Calu3 (cell line): Measurements from ENCODE around the gene SNRPN. TPM values are rescaled to one million over a fixed set of nuclear protein-coding genes. Genes with fewer than 3 reads are reported as not detected.

ENCODE experiments used
- BruUV-seq: library from RNA; stranded (reverse); fragments of 400-500 nt; replicated peaks from 2 replicates; lab custom pipeline; 2021; lab: Mats Ljungman, UMichigan
- CTCF ChIA-PET: fragments of 300-600 bp; sonication (Branson Sonifier 250); formaldehyde crosslinking; loops from one replicate; lab custom pipeline; 2022; ENCODE audit warnings: antibody characterized with exemption; lab: Charles Lee
- DNase-seq: peaks from one replicate; pipeline ENCODE4 v3.0.0; 2022
- H3K27ac Mint-ChIP-seq: one replicate; pipeline ENCODE4 v1.8.0; 2022; ENCODE audit warnings: mixed read lengths; ENCODE audit not compliant: unreplicated experiment
- H3K27me3 Mint-ChIP-seq: one replicate; pipeline ENCODE4 v1.8.0; 2022; ENCODE audit warnings: mixed read lengths; ENCODE audit not compliant: unreplicated experiment
- H3K36me3 Mint-ChIP-seq: one replicate; pipeline ENCODE4 v1.8.0; 2022; ENCODE audit warnings: mild to moderate bottlenecking, moderate library complexity, mixed read lengths; ENCODE audit not compliant: insufficient read depth, unreplicated experiment
- H3K4me1 Mint-ChIP-seq: one replicate; pipeline ENCODE4 v1.8.0; 2022; ENCODE audit warnings: mild to moderate bottlenecking, low read depth, mixed read lengths; ENCODE audit not compliant: unreplicated experiment
- H3K4me3 Mint-ChIP-seq: one replicate; pipeline ENCODE4 v1.8.0; 2022; ENCODE audit warnings: mild to moderate bottlenecking, low read depth, moderate library complexity, mixed read lengths; ENCODE audit not compliant: unreplicated experiment
- H3K9me3 Mint-ChIP-seq: one replicate; pipeline ENCODE4 v1.8.0; 2022; ENCODE audit warnings: low read depth, mixed read lengths; ENCODE audit not compliant: unreplicated experiment
- intact Hi-C: fragments of 100-400 bp; cut with micrococcal nuclease; formaldehyde crosslinking; loops from one replicate; pipeline ENCODE4 v1.10.0; 2022; ENCODE audit not compliant: unreplicated experiment
- total RNA-seq: library from RNA; stranded (reverse); gene quantifications from 2 replicates; pipeline ENCODE4 v1.2.3, GENCODE V29; 2022
- TF ChIP-seq, protein P1 (sequence below): fragments of 200-600 bp; IDR thresholded peaks from one replicate; pipeline ENCODE4 v1.8.0; 2022; ENCODE audit warnings: antibody characterized with exemption; ENCODE audit not compliant: unreplicated experiment

The SNRPN gene
- total RNA-seq, 1 experiment from 2014 or later: not detected

DNA sequence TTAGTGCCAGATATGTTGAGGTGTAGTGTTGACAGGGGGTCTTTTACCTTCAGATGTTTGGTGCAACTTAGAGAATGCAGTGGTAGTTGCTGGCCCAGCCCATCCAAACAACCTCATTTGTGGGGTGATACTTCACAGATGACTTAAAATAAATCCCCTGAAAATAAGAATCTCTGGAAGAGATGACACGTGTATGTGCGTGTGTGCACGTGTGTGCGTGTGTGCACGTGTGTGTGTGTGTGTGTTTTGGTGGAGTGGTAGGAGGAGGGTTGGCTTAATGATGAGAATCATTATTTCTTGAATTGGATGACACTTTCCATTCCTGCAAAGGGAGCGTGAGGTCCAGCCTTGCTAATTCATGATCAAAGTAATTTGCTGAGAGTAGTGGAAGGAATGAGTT is 31.9 kb downstream of the SNRPN start:
- Mint-ChIP-seq H3K4me1 (no peaks in the 10 kb centered on the region), H3K4me3 (no peak overlapping the region), H3K27me3 (no peaks in the 10 kb centered on the region), H3K27ac (no peak overlapping the region), H3K9me3 (peaks cover 5% of the 10 kb centered on the region), H3K36me3 (no peaks in the 10 kb centered on the region)
- no peak for DNase-seq
- BruUV-seq: no TSS peak
- intact Hi-C loops: no loop called here
- TF ChIP-seq, protein P1, sequence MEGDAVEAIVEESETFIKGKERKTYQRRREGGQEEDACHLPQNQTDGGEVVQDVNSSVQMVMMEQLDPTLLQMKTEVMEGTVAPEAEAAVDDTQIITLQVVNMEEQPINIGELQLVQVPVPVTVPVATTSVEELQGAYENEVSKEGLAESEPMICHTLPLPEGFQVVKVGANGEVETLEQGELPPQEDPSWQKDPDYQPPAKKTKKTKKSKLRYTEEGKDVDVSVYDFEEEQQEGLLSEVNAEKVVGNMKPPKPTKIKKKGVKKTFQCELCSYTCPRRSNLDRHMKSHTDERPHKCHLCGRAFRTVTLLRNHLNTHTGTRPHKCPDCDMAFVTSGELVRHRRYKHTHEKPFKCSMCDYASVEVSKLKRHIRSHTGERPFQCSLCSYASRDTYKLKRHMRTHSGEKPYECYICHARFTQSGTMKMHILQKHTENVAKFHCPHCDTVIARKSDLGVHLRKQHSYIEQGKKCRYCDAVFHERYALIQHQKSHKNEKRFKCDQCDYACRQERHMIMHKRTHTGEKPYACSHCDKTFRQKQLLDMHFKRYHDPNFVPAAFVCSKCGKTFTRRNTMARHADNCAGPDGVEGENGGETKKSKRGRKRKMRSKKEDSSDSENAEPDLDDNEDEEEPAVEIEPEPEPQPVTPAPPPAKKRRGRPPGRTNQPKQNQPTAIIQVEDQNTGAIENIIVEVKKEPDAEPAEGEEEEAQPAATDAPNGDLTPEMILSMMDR: no peak
- CTCF ChIA-PET: no interaction called here

DNA sequence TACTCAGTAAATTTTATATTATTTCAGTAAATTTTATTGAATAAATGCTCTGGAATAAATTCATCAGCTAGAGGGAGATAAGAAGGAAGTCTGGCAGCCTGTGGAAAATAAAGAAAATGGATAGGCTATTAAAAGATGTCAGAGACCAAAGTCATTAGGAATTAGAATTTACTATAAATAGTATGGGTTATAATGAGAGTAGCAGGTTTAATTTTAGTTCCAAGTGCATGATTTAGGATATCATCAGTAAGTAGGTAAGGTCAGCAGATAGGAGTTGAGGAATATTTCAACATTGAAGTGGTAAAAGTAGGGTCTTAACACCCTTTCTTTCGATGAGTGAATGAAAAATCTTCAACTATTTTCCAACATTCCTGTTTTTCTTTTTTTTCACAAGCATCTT is 64.6 kb downstream of the SNRPN start:
- Mint-ChIP-seq H3K9me3 (peaks cover 11% of the 10 kb centered on the region), H3K4me3 (no peak overlapping the region), H3K36me3 (no peaks in the 10 kb centered on the region), H3K4me1 (no peaks in the 10 kb centered on the region), H3K27ac (no peak overlapping the region), H3K27me3 (no peaks in the 10 kb centered on the region)
- CTCF ChIA-PET: no interaction called here
- BruUV-seq: no TSS peak
- intact Hi-C loops: no loop called here
- TF ChIP-seq, protein P1: no peak
- DNase-seq: no peak

DNA sequence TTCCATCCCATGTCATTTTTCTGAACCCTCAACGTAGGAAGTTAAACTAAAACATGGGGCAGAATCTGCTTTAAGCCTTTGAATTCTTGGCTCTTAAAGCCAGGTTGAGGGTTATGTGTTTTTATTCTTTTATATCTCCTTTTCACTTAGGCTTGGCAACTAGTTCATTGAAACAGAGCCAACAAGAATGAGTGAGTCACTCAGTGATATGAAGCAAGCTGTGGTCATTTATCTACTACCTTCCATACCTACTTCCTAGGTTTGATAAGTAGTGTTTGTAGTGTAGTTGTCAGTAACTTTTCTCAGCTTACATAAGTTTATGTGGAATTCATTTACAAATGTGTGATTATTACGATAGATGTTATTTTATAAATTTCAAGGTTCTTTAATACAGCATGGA is 67.4 kb downstream of the SNRPN start:
- H3K27me3 Mint-ChIP-seq: no peaks in the 10 kb centered on the region
- CTCF ChIA-PET: no interaction called here
- intact Hi-C loops: no loop called here
- peaks cover 12% of the 10 kb centered on the region for H3K9me3 Mint-ChIP-seq
- DNase-seq: no peak
- no peak overlapping the region for H3K27ac Mint-ChIP-seq
- TF ChIP-seq, protein P1: no peak
- no peaks in the 10 kb centered on the region for H3K4me1 Mint-ChIP-seq
- no peaks in the 10 kb centered on the region for H3K36me3 Mint-ChIP-seq
- no TSS peak for BruUV-seq
- H3K4me3 Mint-ChIP-seq: no peak overlapping the region

Other genes starting within 250 kb of the SNRPN start
- not detected in 2 replicates for gene SNURF, start within 50 bp of the SNRPN start, total RNA-seq